ENCODE data around the gene THSD4. TPM values are rescaled to one million over a fixed set of nuclear protein-coding genes. Genes with fewer than 3 reads are reported as not detected.

Gene THSD4
- total RNA-seq, 1 donor from 2014 or later = 66.8 TPM

- Histone ChIP-seq H3K4me1 (peaks cover 12% of the 10 kb centered on the region), H3K36me3 (no peaks in the 10 kb centered on the region), H3K9me3 (no peaks in the 10 kb centered on the region), H3K4me3 (no peak overlapping the region), H3K27me3 (no peaks in the 10 kb centered on the region), H3K27ac (no peak overlapping the region)
- intact Hi-C loops (cut with DNase I) = no loop called here
- DNase-seq (ENCODE audit: extremely low spot score in 2 of 2) = no peak
- TF ChIP-seq POLR2A (IDR thresholded peaks at IDR 0.05) = no peak
- no peak for TF ChIP-seq CTCF (IDR thresholded peaks at IDR 0.05)
- no peak for TF ChIP-seq POLR2AphosphoS5 (IDR thresholded peaks at IDR 0.05; ENCODE audit: insufficient read depth in 1 of 2, low read depth in 1 of 2)
Observed at GRCh38 chr15:71131601-71132362, 16.5 kb downstream of the THSD4 start.

- peaks cover 17% of the 10 kb centered on the region for H3K4me1 ChIP-seq
- H3K36me3 ChIP-seq = no peaks in the 10 kb centered on the region
- no peak overlapping the region for H3K27ac ChIP-seq
- no peak overlapping the region for H3K4me3 ChIP-seq
- peak in 1 of 2 donors; percentile 47 for DNase-seq (ENCODE audit: extremely low spot score in 2 of 2)
- H3K27me3 ChIP-seq = no peaks in the 10 kb centered on the region
- H3K9me3 ChIP-seq = no peaks in the 10 kb centered on the region
- TF ChIP-seq CTCF (IDR thresholded peaks at IDR 0.05) = no peak
- no peak for TF ChIP-seq POLR2A (IDR thresholded peaks at IDR 0.05)
- TF ChIP-seq POLR2AphosphoS5 (IDR thresholded peaks at IDR 0.05; ENCODE audit: insufficient read depth in 1 of 2, low read depth in 1 of 2) = no peak
- intact Hi-C loops (cut with DNase I) = no loop called here
Observed at GRCh38 chr15:71133747-71134472, 18.6 kb downstream of the THSD4 start.

GRCh38 chr15:71136159-71136783 lies 21.0 kb downstream of the THSD4 start:
- H3K4me1 ChIP-seq = peaks cover 24% of the 10 kb centered on the region
- no peaks in the 10 kb centered on the region for H3K36me3 ChIP-seq
- no peaks in the 10 kb centered on the region for H3K9me3 ChIP-seq
- TF ChIP-seq POLR2A (IDR thresholded peaks at IDR 0.05) (no peak), POLR2AphosphoS5 (IDR thresholded peaks at IDR 0.05; ENCODE audit: insufficient read depth in 1 of 2, low read depth in 1 of 2) (no peak), CTCF (IDR thresholded peaks at IDR 0.05) (no peak)
- DNase-seq (ENCODE audit: extremely low spot score in 2 of 2) = no peak
- no peaks in the 10 kb centered on the region for H3K27me3 ChIP-seq
- H3K4me3 ChIP-seq = no peak overlapping the region
- intact Hi-C loops (cut with DNase I) = no loop called here
- H3K27ac ChIP-seq = no peak overlapping the region

- Histone ChIP-seq H3K27me3 (no peaks in the 10 kb centered on the region), H3K4me1 (peaks cover 24% of the 10 kb centered on the region), H3K36me3 (no peaks in the 10 kb centered on the region), H3K9me3 (no peaks in the 10 kb centered on the region), H3K27ac (no peak overlapping the region), H3K4me3 (no peak overlapping the region)
- no peak for DNase-seq (ENCODE audit: extremely low spot score in 2 of 2)
- intact Hi-C loops (cut with DNase I) = no loop called here
- TF ChIP-seq CTCF (IDR thresholded peaks at IDR 0.05) (no peak), POLR2AphosphoS5 (IDR thresholded peaks at IDR 0.05; ENCODE audit: insufficient read depth in 1 of 2, low read depth in 1 of 2) (no peak), POLR2A (IDR thresholded peaks at IDR 0.05) (no peak)
Observed at GRCh38 chr15:71136793-71137518, 21.7 kb downstream of the THSD4 start.
